ENCODE data around the gene CLEC7A.

DNA sequence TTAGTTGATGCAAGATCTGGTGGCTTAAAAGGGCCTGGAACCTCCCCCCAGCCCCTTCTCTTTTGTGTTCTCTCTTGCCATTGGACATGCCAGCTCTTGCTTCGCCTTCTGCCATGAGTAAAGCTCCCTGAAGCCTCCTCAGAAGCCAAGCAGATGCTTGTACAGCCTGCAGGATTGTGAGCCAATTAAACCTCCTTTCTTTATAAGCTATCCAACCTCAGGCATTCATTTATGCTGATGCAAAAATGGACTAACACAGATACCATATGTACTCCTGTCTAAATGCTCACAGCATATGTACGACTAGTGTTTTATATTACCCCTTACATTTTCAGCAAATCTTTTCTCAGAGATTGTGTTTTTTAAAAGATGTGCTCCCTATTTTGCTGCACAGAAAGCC lies 57.9 kb downstream of the CLEC7A start:
- TF ChIP-seq POLR2A (IDR thresholded peaks at IDR 0.05; ENCODE audit: borderline replicate concordance, extremely low read depth, insufficient read depth, insufficient read length): no peak
- TF ChIP-seq, protein P1, sequence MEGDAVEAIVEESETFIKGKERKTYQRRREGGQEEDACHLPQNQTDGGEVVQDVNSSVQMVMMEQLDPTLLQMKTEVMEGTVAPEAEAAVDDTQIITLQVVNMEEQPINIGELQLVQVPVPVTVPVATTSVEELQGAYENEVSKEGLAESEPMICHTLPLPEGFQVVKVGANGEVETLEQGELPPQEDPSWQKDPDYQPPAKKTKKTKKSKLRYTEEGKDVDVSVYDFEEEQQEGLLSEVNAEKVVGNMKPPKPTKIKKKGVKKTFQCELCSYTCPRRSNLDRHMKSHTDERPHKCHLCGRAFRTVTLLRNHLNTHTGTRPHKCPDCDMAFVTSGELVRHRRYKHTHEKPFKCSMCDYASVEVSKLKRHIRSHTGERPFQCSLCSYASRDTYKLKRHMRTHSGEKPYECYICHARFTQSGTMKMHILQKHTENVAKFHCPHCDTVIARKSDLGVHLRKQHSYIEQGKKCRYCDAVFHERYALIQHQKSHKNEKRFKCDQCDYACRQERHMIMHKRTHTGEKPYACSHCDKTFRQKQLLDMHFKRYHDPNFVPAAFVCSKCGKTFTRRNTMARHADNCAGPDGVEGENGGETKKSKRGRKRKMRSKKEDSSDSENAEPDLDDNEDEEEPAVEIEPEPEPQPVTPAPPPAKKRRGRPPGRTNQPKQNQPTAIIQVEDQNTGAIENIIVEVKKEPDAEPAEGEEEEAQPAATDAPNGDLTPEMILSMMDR (IDR thresholded peaks at IDR 0.05 in 2 of 3, conservative IDR thresholded peaks at IDR 0.05 in 1 of 3; ENCODE audit: borderline replicate concordance in 1 of 3, insufficient read depth in 1 of 3, low read depth in 2 of 3, low read length in 2 of 3): no peak
- TF ChIP-seq SP1 (IDR thresholded peaks at IDR 0.05; ENCODE audit: low read depth): no peak
- no peak for TF ChIP-seq EZH2 (IDR thresholded peaks at IDR 0.05)
- TF ChIP-seq ZNF274 (IDR thresholded peaks at IDR 0.05; ENCODE audit: low read depth, low read length): no peak
- TF ChIP-seq YY1 (IDR thresholded peaks at IDR 0.05; ENCODE audit: extremely low read depth, insufficient replicate concordance, low read depth, low read length): no peak
- no peak for TF ChIP-seq EZH2phosphoT487 (IDR thresholded peaks at IDR 0.05; ENCODE audit: borderline replicate concordance)
- no peak for TF ChIP-seq RAD21 (IDR thresholded peaks at IDR 0.05; ENCODE audit: low read depth)
- no peak for TF ChIP-seq SIN3A (IDR thresholded peaks at IDR 0.05; ENCODE audit: low read depth)
